Stimulated activated CD8-positive, alpha-beta memory T cell treated with anti-CD3 and anti-CD28 coated beads, Interleukin-2, amount 100 ng/mL, for 1 hour (primary cell): Measurements from ENCODE around the gene HS6ST1.

ENCODE experiments used
- DNase-seq, 2 donors: peaks; one replicate each; pipeline ENCODE4 v3.0.0-alpha.2; 2020; ENCODE audit warnings: low read depth in 2 of 2

HS6ST1 gene

GRCh38 chr2:128237911-128238697, 80.6 kb downstream of the HS6ST1 start:
- no peak for DNase-seq

- no peak for DNase-seq
These were observed 81.6 kb downstream of the HS6ST1 start for GRCh38 chr2:128237081-128237534.

GRCh38 chr2:128236491-128237035, 82.1 kb downstream of the HS6ST1 start:
- no peak for DNase-seq

DNA sequence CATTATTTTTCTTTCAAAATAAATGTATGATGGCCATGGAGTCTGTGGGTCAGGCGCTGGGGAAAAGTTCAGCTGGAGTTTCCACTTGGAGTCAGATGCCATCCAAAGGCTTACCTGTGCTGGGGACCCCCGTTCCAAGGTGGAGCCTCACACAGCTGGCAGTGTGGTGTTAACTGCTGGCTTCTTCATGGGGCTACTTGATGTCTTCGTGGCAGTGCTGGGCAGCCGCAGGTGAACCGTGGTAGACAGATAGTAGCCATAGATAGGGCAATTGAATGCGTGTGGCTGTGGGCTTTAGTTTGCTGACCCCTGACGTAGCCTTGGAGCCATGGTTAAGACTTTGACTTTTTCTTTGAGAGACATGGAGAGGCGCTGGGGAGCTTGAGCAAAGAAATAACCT, 83.1 kb downstream of the HS6ST1 start:
- DNase-seq = no peak

GRCh38 chr2:128234613-128235012, 84.1 kb downstream of the HS6ST1 start:
- DNase-seq = no peak

GRCh38 chr2:128233790-128234395, 84.8 kb downstream of the HS6ST1 start:
- no peak for DNase-seq

DNA sequence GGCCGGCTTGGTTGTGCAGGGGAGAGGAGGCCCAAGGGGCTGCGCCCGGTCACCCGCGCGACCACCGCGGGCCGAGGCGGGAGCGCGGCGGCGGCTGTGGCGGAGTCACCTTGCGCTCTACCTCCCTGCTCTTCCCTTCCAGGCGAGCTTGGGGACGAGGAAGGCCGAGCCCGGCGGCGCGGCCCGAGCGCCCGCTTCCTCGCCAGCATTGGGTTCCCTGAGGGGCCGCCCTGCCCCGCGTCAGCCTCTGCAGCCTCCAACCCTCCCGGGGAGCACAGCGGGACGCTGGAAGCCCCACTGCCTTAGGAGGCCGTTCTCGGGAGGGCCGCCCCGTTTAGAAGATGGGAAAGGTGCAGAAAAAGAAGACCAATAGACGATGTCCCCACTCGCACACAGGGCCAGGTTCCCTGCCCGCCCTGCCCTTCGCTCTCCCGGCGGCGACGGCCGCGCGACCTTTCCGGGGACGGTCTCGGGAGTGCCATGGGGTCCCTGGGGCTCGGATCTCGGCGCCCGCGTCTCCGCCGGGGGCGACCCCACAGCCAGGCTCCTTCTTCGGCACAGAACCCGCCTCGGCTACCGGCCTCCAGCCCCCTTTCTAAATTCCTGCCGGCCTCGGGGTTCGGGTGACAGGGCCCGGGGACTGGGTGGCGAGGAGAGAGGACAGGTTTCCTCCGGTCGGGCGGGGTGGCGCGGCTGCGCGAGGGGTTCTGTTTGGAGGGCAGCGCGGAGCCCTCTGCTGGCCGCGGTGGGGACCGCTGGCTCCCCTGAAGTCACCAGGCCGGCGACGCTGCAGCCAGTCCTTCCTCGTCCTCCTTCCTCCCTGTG, 85.5 kb downstream of the HS6ST1 start:
- peak; percentile 69 to 72 for DNase-seq

- DNase-seq = no peak
These were observed 89.8 kb downstream of the HS6ST1 start for GRCh38 chr2:128228894-128229293.

- no peak for DNase-seq
These were observed 90.8 kb downstream of the HS6ST1 start for GRCh38 chr2:128227862-128228261.

DNA sequence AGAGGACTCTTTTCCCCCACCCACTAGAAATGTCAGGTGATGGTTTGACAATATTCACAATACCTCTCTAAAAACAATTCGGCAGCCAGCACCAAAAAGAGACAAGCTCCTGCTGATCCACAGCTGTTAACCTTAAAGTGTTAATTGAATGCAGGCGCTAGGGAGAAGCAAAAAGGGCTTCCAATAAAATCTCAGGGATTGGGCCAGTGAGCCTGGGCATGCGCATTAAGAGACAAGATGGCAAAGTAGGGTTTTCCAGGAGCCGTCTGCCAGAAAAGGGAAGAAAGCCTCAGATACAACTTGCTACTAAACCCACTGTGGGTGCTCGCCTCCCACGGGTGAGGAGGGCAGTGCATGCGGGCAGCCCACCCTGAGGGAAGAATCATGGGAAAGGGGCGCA, 98.8 kb downstream of the HS6ST1 start:
- DNase-seq = no peak

DNA sequence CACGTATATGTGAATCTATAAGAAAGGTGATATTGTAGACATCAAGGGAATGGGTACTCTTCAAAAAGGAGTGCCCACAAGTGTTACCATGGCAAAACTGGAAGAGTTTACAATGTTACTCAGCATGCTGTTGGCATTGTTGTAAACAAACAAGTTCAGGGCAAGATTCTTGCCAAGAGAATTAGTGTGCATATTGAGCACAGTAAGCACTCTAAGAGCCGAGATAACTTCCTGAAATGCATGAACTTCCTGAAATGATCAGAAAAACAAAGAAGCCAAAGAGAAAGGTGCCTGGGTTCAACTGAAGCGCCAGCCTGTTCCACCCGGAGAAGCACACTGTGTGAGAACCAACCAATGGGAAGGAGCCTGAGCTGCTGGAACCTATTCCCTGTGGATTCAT, 101.0 kb downstream of the HS6ST1 start:
- no peak for DNase-seq

DNA sequence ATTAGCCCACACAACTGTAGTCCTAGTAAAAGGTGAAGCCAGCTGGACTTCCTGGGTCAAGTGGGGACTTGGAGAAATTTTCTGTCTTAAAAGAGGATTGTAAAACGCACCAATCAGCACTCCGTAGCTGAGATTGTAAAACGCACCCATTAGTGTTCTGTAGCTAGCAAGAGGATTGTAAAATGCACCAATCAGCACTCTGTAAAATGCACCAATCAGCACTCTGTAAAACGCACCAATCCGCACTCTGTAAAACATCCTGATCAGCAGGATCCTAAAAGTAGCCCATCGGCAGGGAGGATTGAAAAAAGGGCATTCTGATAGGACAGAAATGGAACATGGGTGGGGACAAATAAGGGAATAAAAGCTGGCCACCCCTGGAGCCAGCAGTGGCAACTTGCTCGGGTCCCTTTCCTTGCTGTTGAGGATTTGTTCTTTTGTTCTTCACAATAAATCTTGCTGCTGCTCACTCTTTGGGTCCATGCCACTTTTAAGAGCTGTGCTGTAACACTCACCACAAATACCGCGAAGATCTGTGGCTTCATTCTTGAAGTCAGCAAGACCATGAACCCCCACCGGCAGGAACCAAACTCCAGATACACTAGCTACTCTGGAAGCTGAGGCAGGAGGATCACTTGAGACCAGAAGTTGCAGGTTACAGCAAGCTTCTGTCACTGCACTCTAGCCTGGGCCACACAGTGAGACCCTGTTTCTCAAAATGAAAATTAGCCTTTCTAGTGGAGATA, 102.6 kb downstream of the HS6ST1 start:
- DNase-seq = no peak
